Nephron (organoid): ENCODE measurements around the gene SRSF10.

ENCODE experiments used
- H3K27ac Mint-ChIP-seq, 3 experiments: 2 replicates each; pipeline ENCODE4 v1.8.0; 2020; ENCODE audit warnings: mixed read lengths in 3 of 3, mild to moderate bottlenecking in 2 of 3, moderate library complexity in 1 of 3
- H3K27me3 Mint-ChIP-seq: 2 replicates; pipeline ENCODE4 v1.8.0; 2021; ENCODE audit warnings: low read depth, mild to moderate bottlenecking, moderate library complexity, mixed read lengths
- H3K36me3 Mint-ChIP-seq: 2 replicates; pipeline ENCODE4 v1.8.0; 2020; ENCODE audit warnings: low read depth, mixed read lengths
- H3K4me1 Mint-ChIP-seq: 2 replicates; pipeline ENCODE4 v1.8.0; 2020; ENCODE audit warnings: mixed read lengths
- H3K4me3 Mint-ChIP-seq, 3 experiments: 2 replicates each; pipeline ENCODE4 v1.8.0; 2020; ENCODE audit warnings: mild to moderate bottlenecking in 3 of 3, mixed read lengths in 3 of 3, moderate library complexity in 2 of 3
- H3K9me3 Mint-ChIP-seq: 2 replicates; pipeline ENCODE4 v1.8.0; 2020; ENCODE audit warnings: mixed read lengths
- CTCF ChIP-seq, 3 experiments: fragments of 200-600 bp; sonication (generic); IDR thresholded peaks; one replicate each; pipeline ENCODE4 v1.5.0; 2021; ENCODE audit warnings: antibody characterized with exemption in 3 of 3; ENCODE audit not compliant: unreplicated experiment in 3 of 3

SRSF10 gene

DNA sequence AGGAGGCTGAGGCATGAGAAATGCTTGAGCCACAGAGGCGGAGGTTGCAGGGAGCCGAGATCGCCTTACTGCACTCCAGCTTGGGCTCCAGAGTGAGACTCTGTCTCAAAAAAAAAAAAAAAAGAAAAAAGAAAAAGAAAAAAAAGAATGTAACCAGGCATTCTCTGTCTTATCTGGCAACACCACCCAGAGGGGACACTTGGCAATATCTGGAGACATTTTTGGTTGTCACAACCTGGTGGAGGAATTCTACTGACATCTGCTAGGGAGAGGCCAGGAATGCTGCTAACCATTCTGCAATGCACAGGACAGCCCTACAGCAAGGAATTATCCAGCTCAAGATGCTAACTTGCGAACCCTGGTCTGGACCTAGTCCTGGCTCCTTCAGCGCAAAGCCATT is 64.7 kb downstream of the SRSF10 start:
- no peak for TF ChIP-seq CTCF (IDR thresholded peaks at IDR 0.05; ENCODE audit: unreplicated experiment in 3 of 3)
- Mint-ChIP-seq H3K27ac (no peak overlapping the region), H3K36me3 (no peaks in the 10 kb centered on the region), H3K4me3 (no peak overlapping the region), H3K4me1 (no peaks in the 10 kb centered on the region), H3K27me3 (no peaks in the 10 kb centered on the region), H3K9me3 (no peaks in the 10 kb centered on the region)

GRCh38 chr1:23914921-23915320 is 65.2 kb downstream of the SRSF10 start:
- Mint-ChIP-seq H3K4me1 (no peaks in the 10 kb centered on the region), H3K27ac (no peak overlapping the region), H3K9me3 (no peaks in the 10 kb centered on the region), H3K36me3 (no peaks in the 10 kb centered on the region), H3K4me3 (no peak overlapping the region), H3K27me3 (peaks cover 4% of the 10 kb centered on the region)
- TF ChIP-seq CTCF (IDR thresholded peaks at IDR 0.05; ENCODE audit: unreplicated experiment in 3 of 3): no peak
